ENCODE measurements around the gene FBF1.

The FBF1 gene

DNA sequence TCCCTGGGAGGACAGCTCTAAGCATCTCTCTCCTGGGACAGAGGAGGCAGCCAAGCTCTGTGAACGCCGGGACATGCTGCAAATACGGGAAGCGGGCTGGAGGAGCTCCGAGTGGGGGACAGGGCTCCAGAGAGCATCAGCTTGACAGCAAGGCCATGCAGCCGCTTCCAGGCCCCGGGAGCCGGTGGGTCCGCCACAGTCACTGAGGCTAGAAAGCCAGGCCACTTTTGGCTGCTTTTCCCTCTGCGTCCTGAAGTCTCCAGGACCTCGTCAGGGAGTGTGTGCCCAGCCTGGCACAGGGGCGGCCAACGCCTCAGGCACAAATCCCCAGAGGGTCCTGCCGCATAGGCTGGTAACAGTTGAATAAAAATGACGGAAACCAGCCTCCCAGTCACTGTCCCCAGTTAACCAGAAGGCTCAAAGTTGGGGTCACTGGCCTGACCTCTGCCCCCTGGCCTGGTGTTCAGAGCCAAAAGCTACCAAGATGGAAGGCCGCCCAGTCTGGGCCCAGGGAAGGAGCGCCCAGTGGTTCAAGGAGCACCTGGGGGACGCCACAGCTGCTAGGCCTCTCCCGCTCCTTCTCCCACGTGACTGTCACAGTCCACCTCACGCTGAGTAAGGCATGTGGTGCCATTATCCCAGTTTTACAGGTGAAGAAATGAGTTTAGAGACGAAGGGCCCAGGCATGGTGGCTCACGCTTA lies 40.9 kb downstream of the FBF1 start:
- TF ChIP-seq ZNF565 (CRISPR knock-in tag; conservative IDR thresholded peaks at IDR 0.05; ENCODE audit: low read depth) (no peak), GLIS3 (CRISPR knock-in tag; IDR thresholded peaks at IDR 0.05) (no peak), BACH2 (CRISPR knock-in tag; IDR thresholded peaks at IDR 0.05; ENCODE audit: borderline replicate concordance) (no peak), TCF4 (CRISPR knock-in tag; IDR thresholded peaks at IDR 0.05; ENCODE audit: borderline replicate concordance) (no peak), ISL1 (CRISPR knock-in tag; IDR thresholded peaks at IDR 0.05) (no peak), ZNF8 (CRISPR knock-in tag; IDR thresholded peaks at IDR 0.05) (no peak), ZNF70 (CRISPR knock-in tag; IDR thresholded peaks at IDR 0.05) (no peak), RARB (CRISPR knock-in tag; IDR thresholded peaks at IDR 0.05) (no peak), CSDC2 (CRISPR knock-in tag; IDR thresholded peaks at IDR 0.05) (no peak), ZFP3 (CRISPR knock-in tag; IDR thresholded peaks at IDR 0.05) (no peak), ZFP30 (CRISPR knock-in tag; IDR thresholded peaks at IDR 0.05) (no peak), ZC3H10 (CRISPR knock-in tag; IDR thresholded peaks at IDR 0.05) (no peak), PPARA (CRISPR knock-in tag; IDR thresholded peaks at IDR 0.05; ENCODE audit: borderline replicate concordance) (no peak)
- TF ChIP-seq, protein P1, sequence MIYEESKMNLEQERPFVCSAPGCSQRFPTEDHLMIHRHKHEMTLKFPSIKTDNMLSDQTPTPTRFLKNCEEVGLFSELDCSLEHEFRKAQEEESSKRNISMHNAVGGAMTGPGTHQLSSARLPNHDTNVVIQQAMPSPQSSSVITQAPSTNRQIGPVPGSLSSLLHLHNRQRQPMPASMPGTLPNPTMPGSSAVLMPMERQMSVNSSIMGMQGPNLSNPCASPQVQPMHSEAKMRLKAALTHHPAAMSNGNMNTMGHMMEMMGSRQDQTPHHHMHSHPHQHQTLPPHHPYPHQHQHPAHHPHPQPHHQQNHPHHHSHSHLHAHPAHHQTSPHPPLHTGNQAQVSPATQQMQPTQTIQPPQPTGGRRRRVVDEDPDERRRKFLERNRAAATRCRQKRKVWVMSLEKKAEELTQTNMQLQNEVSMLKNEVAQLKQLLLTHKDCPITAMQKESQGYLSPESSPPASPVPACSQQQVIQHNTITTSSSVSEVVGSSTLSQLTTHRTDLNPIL (CRISPR knock-in tag; IDR thresholded peaks at IDR 0.05; ENCODE audit: low read depth) = no peak
- TF ChIP-seq, protein P2, sequence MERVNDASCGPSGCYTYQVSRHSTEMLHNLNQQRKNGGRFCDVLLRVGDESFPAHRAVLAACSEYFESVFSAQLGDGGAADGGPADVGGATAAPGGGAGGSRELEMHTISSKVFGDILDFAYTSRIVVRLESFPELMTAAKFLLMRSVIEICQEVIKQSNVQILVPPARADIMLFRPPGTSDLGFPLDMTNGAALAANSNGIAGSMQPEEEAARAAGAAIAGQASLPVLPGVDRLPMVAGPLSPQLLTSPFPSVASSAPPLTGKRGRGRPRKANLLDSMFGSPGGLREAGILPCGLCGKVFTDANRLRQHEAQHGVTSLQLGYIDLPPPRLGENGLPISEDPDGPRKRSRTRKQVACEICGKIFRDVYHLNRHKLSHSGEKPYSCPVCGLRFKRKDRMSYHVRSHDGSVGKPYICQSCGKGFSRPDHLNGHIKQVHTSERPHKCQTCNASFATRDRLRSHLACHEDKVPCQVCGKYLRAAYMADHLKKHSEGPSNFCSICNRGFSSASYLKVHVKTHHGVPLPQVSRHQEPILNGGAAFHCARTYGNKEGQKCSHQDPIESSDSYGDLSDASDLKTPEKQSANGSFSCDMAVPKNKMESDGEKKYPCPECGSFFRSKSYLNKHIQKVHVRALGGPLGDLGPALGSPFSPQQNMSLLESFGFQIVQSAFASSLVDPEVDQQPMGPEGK (CRISPR knock-in tag; IDR thresholded peaks at IDR 0.05; ENCODE audit: borderline replicate concordance) = no peak
- TF ChIP-seq, protein P3, sequence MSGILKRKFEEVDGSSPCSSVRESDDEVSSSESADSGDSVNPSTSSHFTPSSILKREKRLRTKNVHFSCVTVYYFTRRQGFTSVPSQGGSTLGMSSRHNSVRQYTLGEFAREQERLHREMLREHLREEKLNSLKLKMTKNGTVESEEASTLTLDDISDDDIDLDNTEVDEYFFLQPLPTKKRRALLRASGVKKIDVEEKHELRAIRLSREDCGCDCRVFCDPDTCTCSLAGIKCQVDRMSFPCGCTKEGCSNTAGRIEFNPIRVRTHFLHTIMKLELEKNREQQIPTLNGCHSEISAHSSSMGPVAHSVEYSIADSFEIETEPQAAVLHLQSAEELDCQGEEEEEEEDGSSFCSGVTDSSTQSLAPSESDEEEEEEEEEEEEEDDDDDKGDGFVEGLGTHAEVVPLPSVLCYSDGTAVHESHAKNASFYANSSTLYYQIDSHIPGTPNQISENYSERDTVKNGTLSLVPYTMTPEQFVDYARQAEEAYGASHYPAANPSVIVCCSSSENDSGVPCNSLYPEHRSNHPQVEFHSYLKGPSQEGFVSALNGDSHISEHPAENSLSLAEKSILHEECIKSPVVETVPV (CRISPR knock-in tag; IDR thresholded peaks at IDR 0.05) = no peak
- TF ChIP-seq, protein P4, sequence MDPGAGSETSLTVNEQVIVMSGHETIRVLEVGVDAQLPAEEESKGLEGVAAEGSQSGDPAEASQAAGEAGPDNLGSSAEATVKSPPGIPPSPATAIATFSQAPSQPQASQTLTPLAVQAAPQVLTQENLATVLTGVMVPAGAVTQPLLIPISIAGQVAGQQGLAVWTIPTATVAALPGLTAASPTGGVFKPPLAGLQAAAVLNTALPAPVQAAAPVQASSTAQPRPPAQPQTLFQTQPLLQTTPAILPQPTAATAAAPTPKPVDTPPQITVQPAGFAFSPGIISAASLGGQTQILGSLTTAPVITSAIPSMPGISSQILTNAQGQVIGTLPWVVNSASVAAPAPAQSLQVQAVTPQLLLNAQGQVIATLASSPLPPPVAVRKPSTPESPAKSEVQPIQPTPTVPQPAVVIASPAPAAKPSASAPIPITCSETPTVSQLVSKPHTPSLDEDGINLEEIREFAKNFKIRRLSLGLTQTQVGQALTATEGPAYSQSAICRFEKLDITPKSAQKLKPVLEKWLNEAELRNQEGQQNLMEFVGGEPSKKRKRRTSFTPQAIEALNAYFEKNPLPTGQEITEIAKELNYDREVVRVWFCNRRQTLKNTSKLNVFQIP (CRISPR knock-in tag; IDR thresholded peaks at IDR 0.05; ENCODE audit: borderline replicate concordance, low read depth) = no peak
- TF ChIP-seq, protein P5, sequence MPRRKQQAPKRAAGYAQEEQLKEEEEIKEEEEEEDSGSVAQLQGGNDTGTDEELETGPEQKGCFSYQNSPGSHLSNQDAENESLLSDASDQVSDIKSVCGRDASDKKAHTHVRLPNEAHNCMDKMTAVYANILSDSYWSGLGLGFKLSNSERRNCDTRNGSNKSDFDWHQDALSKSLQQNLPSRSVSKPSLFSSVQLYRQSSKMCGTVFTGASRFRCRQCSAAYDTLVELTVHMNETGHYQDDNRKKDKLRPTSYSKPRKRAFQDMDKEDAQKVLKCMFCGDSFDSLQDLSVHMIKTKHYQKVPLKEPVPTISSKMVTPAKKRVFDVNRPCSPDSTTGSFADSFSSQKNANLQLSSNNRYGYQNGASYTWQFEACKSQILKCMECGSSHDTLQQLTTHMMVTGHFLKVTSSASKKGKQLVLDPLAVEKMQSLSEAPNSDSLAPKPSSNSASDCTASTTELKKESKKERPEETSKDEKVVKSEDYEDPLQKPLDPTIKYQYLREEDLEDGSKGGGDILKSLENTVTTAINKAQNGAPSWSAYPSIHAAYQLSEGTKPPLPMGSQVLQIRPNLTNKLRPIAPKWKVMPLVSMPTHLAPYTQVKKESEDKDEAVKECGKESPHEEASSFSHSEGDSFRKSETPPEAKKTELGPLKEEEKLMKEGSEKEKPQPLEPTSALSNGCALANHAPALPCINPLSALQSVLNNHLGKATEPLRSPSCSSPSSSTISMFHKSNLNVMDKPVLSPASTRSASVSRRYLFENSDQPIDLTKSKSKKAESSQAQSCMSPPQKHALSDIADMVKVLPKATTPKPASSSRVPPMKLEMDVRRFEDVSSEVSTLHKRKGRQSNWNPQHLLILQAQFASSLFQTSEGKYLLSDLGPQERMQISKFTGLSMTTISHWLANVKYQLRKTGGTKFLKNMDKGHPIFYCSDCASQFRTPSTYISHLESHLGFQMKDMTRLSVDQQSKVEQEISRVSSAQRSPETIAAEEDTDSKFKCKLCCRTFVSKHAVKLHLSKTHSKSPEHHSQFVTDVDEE (CRISPR knock-in tag; IDR thresholded peaks at IDR 0.05) = no peak
- no peak for ATAC-seq

DNA sequence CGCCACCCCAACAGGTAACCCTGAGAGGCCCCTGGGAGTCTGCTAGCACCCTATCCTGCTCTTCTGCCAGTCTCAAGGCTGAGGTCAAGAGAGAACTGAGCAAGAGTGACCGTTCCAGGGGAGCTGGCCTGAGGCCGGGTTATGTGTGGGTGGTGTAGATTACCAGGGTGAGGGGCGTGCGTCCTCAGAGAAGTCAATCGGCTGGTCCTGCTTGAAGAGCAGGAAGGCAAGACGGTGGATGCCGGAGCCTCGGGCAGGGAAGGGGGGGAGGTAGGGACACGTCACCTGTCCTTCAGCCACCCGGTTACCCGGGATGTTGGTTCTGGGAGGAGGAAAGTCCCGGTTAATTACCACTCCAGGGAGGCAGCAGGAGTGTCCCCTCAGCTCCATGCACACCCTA lies 41.5 kb downstream of the FBF1 start:
- no peak for ATAC-seq
- TF ChIP-seq PPARA (CRISPR knock-in tag; IDR thresholded peaks at IDR 0.05; ENCODE audit: borderline replicate concordance) = no peak
- no peak for TF ChIP-seq ZC3H10 (CRISPR knock-in tag; IDR thresholded peaks at IDR 0.05)
- TF ChIP-seq ZNF8 (CRISPR knock-in tag; IDR thresholded peaks at IDR 0.05) = no peak
- TF ChIP-seq, protein P1 (CRISPR knock-in tag; IDR thresholded peaks at IDR 0.05; ENCODE audit: low read depth) = no peak
- no peak for TF ChIP-seq ZNF565 (CRISPR knock-in tag; conservative IDR thresholded peaks at IDR 0.05; ENCODE audit: low read depth)
- TF ChIP-seq ZNF70 (CRISPR knock-in tag; IDR thresholded peaks at IDR 0.05) = no peak
- TF ChIP-seq ZFP3 (CRISPR knock-in tag; IDR thresholded peaks at IDR 0.05) = no peak
- no peak for TF ChIP-seq TCF4 (CRISPR knock-in tag; IDR thresholded peaks at IDR 0.05; ENCODE audit: borderline replicate concordance)
- no peak for TF ChIP-seq ISL1 (CRISPR knock-in tag; IDR thresholded peaks at IDR 0.05)
- TF ChIP-seq ZFP30 (CRISPR knock-in tag; IDR thresholded peaks at IDR 0.05) = no peak
- TF ChIP-seq, protein P3 (CRISPR knock-in tag; IDR thresholded peaks at IDR 0.05) = no peak
- TF ChIP-seq SNAI2 (CRISPR knock-in tag; IDR thresholded peaks at IDR 0.05) = no peak
